AML-193 (cell line): ENCODE data around the gene NIT1.

Experiments
- DNase-seq, 2 experiments: peaks; one replicate each; lab custom pipeline; 2025; lab: John Stamatoyannopoulos, UW

The NIT1 gene

GRCh38 chr1:161157867-161158266 lies 40.0 kb downstream of the NIT1 start:
- DNase-seq: no peak

DNA sequence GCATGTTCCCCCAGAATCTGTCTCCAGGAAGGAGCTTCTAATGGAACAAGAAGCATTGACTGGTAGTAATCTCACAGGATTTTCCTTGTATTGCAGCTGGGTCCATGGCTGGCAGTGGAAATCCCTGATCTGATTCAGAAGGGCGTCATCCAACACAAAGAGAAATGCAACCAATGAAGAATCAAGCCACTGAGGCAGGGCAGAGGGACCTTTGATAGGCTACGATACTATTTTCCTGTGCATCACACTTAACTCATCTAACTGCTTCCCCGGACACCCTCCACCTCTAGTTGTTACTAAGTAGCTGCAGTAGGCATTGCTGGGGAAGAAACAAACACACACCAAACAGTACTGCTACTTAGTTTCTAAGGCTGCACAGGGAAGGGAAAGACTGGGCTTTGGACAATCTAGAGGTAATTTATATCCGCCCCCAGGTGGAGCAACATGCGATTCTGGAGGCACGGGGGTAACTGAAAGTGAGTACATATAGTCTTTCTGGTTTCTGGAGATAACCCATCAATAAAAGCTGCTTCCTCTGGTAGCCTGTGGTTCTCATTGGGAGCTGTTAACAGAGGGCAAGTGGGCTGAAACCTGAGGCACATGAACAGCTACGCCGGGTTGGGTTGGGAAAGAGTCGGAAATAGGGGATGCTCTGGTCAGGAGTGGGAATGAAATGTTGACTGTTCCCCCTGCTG lies 40.6 kb downstream of the NIT1 start:
- DNase-seq: no peak

GRCh38 chr1:161159087-161159912 lies 41.4 kb downstream of the NIT1 start, which contains the start of gene USP21:
Gene USP21, plus strand, starts transcription at chr1:161159500. Its CDS starts 1,141 bp downstream, at chr1:161160641.
- DNase-seq: peak; percentile 66 to 78

- no peak for DNase-seq
Observed at GRCh38 chr1:161159913-161160243, 42.0 kb downstream of the NIT1 start.

DNA sequence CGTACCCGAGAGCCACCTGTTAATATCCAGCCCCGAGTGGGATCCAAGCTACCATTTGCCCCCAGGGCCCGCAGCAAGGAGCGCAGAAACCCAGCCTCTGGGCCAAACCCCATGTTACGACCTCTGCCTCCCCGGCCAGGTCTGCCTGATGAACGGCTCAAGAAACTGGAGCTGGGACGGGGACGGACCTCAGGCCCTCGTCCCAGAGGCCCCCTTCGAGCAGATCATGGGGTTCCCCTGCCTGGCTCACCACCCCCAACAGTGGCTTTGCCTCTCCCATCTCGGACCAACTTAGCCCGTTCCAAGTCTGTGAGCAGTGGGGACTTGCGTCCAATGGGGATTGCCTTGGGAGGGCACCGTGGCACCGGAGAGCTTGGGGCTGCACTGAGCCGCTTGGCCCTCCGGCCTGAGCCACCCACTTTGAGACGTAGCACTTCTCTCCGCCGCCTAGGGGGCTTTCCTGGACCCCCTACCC lies 42.8 kb downstream of the NIT1 start:
- DNase-seq: no peak

DNA sequence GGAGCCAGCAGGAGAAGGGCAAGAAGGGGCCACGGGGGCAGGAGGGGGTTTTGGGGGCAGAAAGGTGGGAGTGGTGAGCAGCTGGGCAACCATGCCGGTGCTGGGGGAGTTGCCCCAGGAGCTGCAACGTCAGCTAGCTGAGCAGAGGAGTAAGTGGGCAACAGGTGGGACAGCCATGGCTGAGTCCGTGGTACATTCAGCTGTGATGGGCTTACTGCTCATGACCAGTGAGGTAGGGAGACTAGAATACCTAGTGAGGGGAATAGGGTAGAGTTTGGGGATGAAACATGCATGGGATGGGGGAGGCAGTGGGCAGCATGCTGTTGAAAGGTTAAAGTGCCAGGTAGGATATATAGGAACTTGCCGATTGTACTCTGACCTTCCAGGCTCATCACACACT lies 43.7 kb downstream of the NIT1 start:
- no peak for DNase-seq

GRCh38 chr1:161162052-161162451 lies 44.1 kb downstream of the NIT1 start:
- no peak for DNase-seq

GRCh38 chr1:161162806-161163205 lies 44.9 kb downstream of the NIT1 start:
- no peak for DNase-seq

GRCh38 chr1:161163793-161164192 lies 45.9 kb downstream of the NIT1 start:
- DNase-seq: no peak

DNA sequence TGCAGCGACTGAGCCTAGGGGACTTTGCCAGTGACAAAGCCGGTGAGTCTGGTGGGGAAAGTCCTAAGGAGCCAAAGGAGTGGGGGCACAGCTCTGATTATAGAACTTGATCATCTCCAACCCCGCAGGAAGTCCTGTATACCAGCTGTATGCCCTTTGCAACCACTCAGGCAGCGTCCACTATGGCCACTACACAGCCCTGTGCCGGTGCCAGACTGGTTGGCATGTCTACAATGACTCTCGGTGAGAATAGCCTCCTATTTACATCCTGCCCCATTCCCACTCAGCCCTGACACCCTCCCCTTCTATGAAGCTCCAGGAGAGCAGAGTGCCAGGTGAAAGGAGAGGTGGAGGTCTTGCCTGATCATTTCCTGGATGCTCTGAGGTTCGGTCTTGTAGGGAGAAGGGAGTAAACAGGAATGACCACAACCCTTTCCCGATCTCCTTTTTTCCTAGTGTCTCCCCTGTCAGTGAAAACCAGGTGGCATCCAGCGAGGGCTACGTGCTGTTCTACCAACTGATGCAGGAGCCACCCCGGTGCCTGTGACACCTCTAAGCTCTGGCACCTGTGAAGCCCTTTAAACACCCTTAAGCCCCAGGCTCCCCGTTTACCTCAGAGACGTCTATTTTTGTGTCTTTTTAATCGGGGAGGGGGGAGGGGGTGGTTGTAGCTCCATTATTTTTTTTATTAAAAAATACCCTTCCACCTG lies 47.2 kb downstream of the NIT1 start:
- DNase-seq: no peak

DNA sequence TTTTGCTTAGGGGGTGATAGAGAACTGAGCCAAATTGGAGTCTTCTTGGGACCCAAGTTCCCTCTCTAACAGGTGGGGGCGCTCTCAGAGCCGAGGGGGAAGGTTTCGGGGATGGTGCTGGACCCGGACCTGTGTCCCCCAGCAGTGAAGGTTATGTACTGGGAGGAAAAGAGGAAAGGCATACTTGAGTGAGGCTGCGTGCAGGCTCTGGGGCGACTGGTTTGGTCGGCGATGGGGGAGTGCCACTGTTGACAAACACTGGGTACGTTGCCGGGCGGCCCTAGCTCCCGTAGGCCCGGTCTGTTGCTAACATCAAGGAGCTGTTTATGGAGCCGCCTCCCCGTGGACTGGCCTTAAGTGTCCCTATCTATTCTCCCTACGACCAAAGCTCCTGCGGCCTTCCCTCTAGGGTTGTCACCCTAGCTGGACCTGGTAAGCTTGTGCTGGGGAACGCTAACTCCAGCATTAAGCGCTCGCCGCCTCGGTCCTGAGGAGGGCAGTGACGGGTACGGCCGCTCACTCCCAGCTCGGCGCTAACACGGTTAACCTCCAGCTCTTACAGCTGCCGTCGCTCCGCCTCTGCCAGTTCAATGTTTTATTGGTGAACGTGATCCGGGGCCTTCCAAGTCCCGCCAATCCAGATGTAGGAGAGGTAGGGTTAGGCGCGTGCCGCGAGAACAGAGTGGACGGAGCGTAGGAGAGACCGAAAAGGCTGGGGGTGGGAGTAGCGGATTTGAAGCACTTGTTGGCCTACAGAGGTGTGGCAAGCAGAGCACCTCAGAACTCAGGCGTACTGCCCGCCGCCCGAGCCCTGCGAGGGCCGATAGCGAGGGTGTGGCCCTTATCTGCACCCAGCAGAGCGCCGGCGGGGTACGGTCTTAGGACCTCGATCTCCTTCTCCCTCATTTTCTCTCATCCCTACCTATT lies 48.1 kb downstream of the NIT1 start, which contains the start of gene PPOX:
PPOX (plus strand) TSS at position 685 of the 927 bp plus-strand sequence. CDS start 422 bp downstream, outside the sequence.
- peak; percentile 96 for DNase-seq

- DNase-seq: peak in 1 of 2 experiments; percentile 10
Observed at GRCh38 chr1:161166669-161167548, 49.0 kb downstream of the NIT1 start.

DNA sequence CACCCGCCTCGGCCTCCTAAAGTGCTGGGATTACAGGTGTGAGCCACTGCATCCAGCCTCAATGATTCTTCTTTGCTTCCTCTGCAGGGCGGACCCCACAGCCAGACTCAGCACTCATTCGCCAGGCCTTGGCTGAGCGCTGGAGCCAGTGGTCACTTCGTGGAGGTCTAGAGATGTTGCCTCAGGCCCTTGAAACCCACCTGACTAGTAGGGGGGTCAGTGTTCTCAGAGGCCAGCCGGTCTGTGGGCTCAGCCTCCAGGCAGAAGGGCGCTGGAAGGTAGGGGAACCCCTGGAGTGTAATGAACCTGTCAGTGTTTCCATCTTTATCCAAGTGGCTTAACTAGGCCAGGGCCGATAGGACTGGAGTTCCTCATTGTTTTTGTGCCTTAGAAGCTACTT lies 51.0 kb downstream of the NIT1 start:
- no peak for DNase-seq
